ENCODE data around the gene PRDM12.

Gene PRDM12

DNA sequence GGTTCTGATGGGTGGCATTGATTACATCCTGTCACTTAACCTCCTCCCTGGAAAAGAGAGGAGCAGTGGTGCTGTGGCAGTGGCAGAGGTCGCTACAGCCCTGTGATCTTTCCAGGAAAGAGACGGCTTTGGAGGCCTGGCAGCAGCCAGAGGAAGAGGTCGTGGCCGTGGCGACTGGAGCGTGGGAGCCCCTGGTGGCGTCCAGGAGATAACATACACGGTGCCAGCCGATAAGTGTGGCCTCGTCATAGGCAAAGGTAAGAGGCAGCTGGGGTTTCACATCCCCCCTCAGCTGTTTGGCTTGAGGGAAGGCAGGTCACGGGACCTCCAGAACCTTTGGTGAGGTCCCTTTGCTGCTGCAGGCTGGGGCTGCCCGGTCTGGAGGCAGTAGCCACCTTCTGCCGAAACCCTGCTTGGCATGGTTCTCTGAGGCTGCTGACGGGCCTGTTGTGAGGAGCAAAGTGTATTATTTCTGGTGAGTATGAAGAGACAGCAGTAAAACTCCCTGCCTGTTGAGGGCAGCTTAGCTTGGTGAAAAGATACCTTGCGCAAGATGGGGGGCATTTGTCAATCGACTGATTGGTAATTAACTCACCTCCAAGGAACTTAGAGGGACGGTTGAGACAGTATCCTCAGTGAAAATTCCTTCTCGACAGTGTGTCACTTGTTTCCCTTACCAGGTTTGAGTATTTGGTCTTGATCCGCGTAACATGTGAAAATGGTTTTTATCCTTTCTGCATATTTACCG is 38.0 kb upstream of the PRDM12 start:
- Histone ChIP-seq H3K36me3 (ENCODE audit: control insufficient read depth in 1 of 2, insufficient read depth in 2 of 2, low read length in 2 of 2) (peaks cover 67 to 82% of the 10 kb centered on the region in 2 experiments), H4K8ac (ENCODE audit: low read depth, low read length) (no peak overlapping the region), H3K4me1 (ENCODE audit: control insufficient read depth in 1 of 2, insufficient read depth in 2 of 2, low read length in 2 of 2) (no peaks in the 10 kb centered on the region), H3K9ac (ENCODE audit: low read length) (no peak overlapping the region), H2AK5ac (ENCODE audit: low read length) (no peak overlapping the region), H2BK12ac (ENCODE audit: low read length) (no peak overlapping the region), H2BK120ac (ENCODE audit: insufficient read depth, low read length, poor library complexity) (no peak overlapping the region), H3K4me3 (ENCODE audit: low read depth, low read length) (no peak overlapping the region), H3K18ac (ENCODE audit: low read length) (no peak overlapping the region), H4K12ac (ENCODE audit: low read depth, low read length) (no peak overlapping the region), H3K27me3 (ENCODE audit: insufficient read depth, low read length) (no peaks in the 10 kb centered on the region), H2BK5ac (ENCODE audit: low read depth, low read length, poor library complexity) (no peak overlapping the region), H4K91ac (ENCODE audit: low read depth, low read length) (no peak overlapping the region), H3K27ac (ENCODE audit: low read depth, low read length) (no peak overlapping the region), H3K79me2 (ENCODE audit: control insufficient read depth, insufficient read depth, low read length, poor library complexity) (no peaks in the 10 kb centered on the region), H3K9me3 (ENCODE audit: insufficient read depth, low read depth, low read length) (no peaks in the 10 kb centered on the region), H3K4ac (ENCODE audit: low read depth, low read length) (no peak overlapping the region), H2AFZ (ENCODE audit: insufficient read depth, low read length, poor library complexity) (no peak overlapping the region), H3K4me2 (ENCODE audit: low read length) (no peak overlapping the region), H3K79me1 (ENCODE audit: low read length) (no peaks in the 10 kb centered on the region), H3K23ac (ENCODE audit: low read length) (no peak overlapping the region), H3K14ac (ENCODE audit: low read length) (no peak overlapping the region)
- no CpG with 5 or more reads among the region's 21 CpGs for WGBS (ENCODE audit: extremely low coverage, insufficient coverage, insufficient read length)
- no peak for DNase-seq

GRCh38 chr9:130627051-130627450 is 37.3 kb upstream of the PRDM12 start:
- Histone ChIP-seq H4K12ac (ENCODE audit: low read depth, low read length) (no peak overlapping the region), H2BK5ac (ENCODE audit: low read depth, low read length, poor library complexity) (no peak overlapping the region), H2BK120ac (ENCODE audit: insufficient read depth, low read length, poor library complexity) (no peak overlapping the region), H3K79me2 (ENCODE audit: control insufficient read depth, insufficient read depth, low read length, poor library complexity) (no peaks in the 10 kb centered on the region), H3K4me2 (ENCODE audit: low read length) (no peak overlapping the region), H4K8ac (ENCODE audit: low read depth, low read length) (no peak overlapping the region), H2AFZ (ENCODE audit: insufficient read depth, low read length, poor library complexity) (no peak overlapping the region), H3K4ac (ENCODE audit: low read depth, low read length) (no peak overlapping the region), H3K27me3 (ENCODE audit: insufficient read depth, low read length) (no peaks in the 10 kb centered on the region), H3K9me3 (ENCODE audit: insufficient read depth, low read depth, low read length) (no peaks in the 10 kb centered on the region), H3K4me1 (ENCODE audit: control insufficient read depth in 1 of 2, insufficient read depth in 2 of 2, low read length in 2 of 2) (no peaks in the 10 kb centered on the region), H3K27ac (ENCODE audit: low read depth, low read length) (no peak overlapping the region), H4K91ac (ENCODE audit: low read depth, low read length) (no peak overlapping the region), H2AK5ac (ENCODE audit: low read length) (no peak overlapping the region), H3K36me3 (ENCODE audit: control insufficient read depth in 1 of 2, insufficient read depth in 2 of 2, low read length in 2 of 2) (peaks cover 73 to 85% of the 10 kb centered on the region in 2 experiments), H3K9ac (ENCODE audit: low read length) (no peak overlapping the region), H3K14ac (ENCODE audit: low read length) (no peak overlapping the region), H3K18ac (ENCODE audit: low read length) (no peak overlapping the region), H2BK12ac (ENCODE audit: low read length) (no peak overlapping the region), H3K79me1 (ENCODE audit: low read length) (no peaks in the 10 kb centered on the region), H3K4me3 (ENCODE audit: low read depth, low read length) (no peak overlapping the region), H3K23ac (ENCODE audit: low read length) (no peak overlapping the region)
- no CpG with 5 or more reads among the region's 10 CpGs for WGBS (ENCODE audit: extremely low coverage, insufficient coverage, insufficient read length)
- no peak for DNase-seq

DNA sequence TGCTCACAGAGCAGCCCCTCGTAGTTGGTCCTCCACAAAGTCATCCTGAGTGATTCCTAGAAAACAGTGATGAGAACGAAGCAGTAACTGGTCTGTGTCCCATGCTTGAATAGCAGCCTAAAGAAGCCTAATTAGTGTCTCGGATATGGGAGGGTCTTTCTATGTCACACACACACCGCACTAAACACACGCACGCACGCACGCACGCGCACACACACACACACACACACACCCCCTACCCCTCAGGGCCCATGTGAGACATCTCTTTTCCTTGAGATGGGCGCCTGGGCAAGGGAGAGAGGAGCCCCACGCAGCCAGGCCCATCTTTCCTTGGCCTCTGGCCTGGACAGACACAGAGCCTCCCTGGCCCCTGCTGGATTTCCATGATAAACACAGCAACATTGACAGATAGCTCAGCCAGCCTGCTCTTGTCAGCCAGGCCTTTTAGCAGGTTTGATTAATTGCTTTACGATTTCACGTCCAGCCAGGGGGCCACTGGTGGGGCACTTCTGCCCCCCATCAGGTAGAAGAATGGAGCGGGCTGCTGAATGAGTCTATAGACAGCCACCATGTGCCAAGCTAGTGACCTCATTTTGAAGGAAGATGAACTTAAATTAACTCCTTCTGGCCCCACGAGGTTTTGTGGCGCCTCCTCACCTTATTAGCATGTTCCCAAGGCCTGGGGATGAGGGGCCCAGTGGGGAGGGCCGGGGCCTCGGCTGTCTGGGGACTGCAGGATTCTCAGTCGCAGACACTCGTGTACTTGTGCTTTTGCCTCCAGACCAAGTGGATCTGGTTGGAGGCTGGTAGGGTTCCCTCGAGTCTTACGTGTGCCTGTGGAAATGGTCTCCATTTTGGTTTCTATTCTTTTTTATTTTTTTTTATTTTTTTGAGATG is 36.2 kb upstream of the PRDM12 start:
- Histone ChIP-seq H3K4me3 (ENCODE audit: low read depth, low read length) (no peak overlapping the region), H4K91ac (ENCODE audit: low read depth, low read length) (no peak overlapping the region), H3K9me3 (ENCODE audit: insufficient read depth, low read depth, low read length) (no peaks in the 10 kb centered on the region), H4K8ac (ENCODE audit: low read depth, low read length) (no peak overlapping the region), H2AFZ (ENCODE audit: insufficient read depth, low read length, poor library complexity) (no peak overlapping the region), H2BK5ac (ENCODE audit: low read depth, low read length, poor library complexity) (no peak overlapping the region), H3K14ac (ENCODE audit: low read length) (no peak overlapping the region), H3K27me3 (ENCODE audit: insufficient read depth, low read length) (no peaks in the 10 kb centered on the region), H3K23ac (ENCODE audit: low read length) (no peak overlapping the region), H3K18ac (ENCODE audit: low read length) (no peak overlapping the region), H2AK5ac (ENCODE audit: low read length) (no peak overlapping the region), H2BK12ac (ENCODE audit: low read length) (no peak overlapping the region), H3K79me2 (ENCODE audit: control insufficient read depth, insufficient read depth, low read length, poor library complexity) (no peaks in the 10 kb centered on the region), H3K4me2 (ENCODE audit: low read length) (no peak overlapping the region), H3K4me1 (ENCODE audit: control insufficient read depth in 1 of 2, insufficient read depth in 2 of 2, low read length in 2 of 2) (no peaks in the 10 kb centered on the region), H3K79me1 (ENCODE audit: low read length) (no peaks in the 10 kb centered on the region), H3K36me3 (ENCODE audit: control insufficient read depth in 1 of 2, insufficient read depth in 2 of 2, low read length in 2 of 2) (peaks cover 84 to 92% of the 10 kb centered on the region in 2 experiments), H3K4ac (ENCODE audit: low read depth, low read length) (no peak overlapping the region), H3K9ac (ENCODE audit: low read length) (no peak overlapping the region), H3K27ac (ENCODE audit: low read depth, low read length) (no peak overlapping the region), H2BK120ac (ENCODE audit: insufficient read depth, low read length, poor library complexity) (no peak overlapping the region), H4K12ac (ENCODE audit: low read depth, low read length) (no peak overlapping the region)
- WGBS (ENCODE audit: extremely low coverage, insufficient coverage, insufficient read length) = no CpG with 5 or more reads among the region's 23 CpGs
- no peak for DNase-seq

GRCh38 chr9:130629443-130630070 is 34.8 kb upstream of the PRDM12 start:
- Histone ChIP-seq H3K9me3 (ENCODE audit: insufficient read depth, low read depth, low read length) (no peaks in the 10 kb centered on the region), H3K4me2 (ENCODE audit: low read length) (no peak overlapping the region), H2AK5ac (ENCODE audit: low read length) (no peak overlapping the region), H3K36me3 (ENCODE audit: control insufficient read depth in 1 of 2, insufficient read depth in 2 of 2, low read length in 2 of 2) (peaks cover 90 to 93% of the 10 kb centered on the region in 2 experiments), H4K8ac (ENCODE audit: low read depth, low read length) (no peak overlapping the region), H3K14ac (ENCODE audit: low read length) (no peak overlapping the region), H2BK5ac (ENCODE audit: low read depth, low read length, poor library complexity) (no peak overlapping the region), H3K4me3 (ENCODE audit: low read depth, low read length) (no peak overlapping the region), H3K23ac (ENCODE audit: low read length) (no peak overlapping the region), H3K79me1 (ENCODE audit: low read length) (no peaks in the 10 kb centered on the region), H4K12ac (ENCODE audit: low read depth, low read length) (no peak overlapping the region), H3K4ac (ENCODE audit: low read depth, low read length) (no peak overlapping the region), H3K27ac (ENCODE audit: low read depth, low read length) (no peak overlapping the region), H3K27me3 (ENCODE audit: insufficient read depth, low read length) (no peaks in the 10 kb centered on the region), H2BK12ac (ENCODE audit: low read length) (no peak overlapping the region), H3K79me2 (ENCODE audit: control insufficient read depth, insufficient read depth, low read length, poor library complexity) (no peaks in the 10 kb centered on the region), H2AFZ (ENCODE audit: insufficient read depth, low read length, poor library complexity) (no peak overlapping the region), H3K4me1 (ENCODE audit: control insufficient read depth in 1 of 2, insufficient read depth in 2 of 2, low read length in 2 of 2) (no peaks in the 10 kb centered on the region), H4K91ac (ENCODE audit: low read depth, low read length) (no peak overlapping the region), H2BK120ac (ENCODE audit: insufficient read depth, low read length, poor library complexity) (no peak overlapping the region), H3K18ac (ENCODE audit: low read length) (no peak overlapping the region), H3K9ac (ENCODE audit: low read length) (no peak overlapping the region)
- DNase-seq = no peak
- WGBS (ENCODE audit: extremely low coverage, insufficient coverage, insufficient read length) = no CpG with 5 or more reads among the region's 13 CpGs

All from trophoblast cell (in vitro differentiated cells and primary cell).